Fibroblast of villous mesenchyme (primary cell): ENCODE data around the gene BRINP3. TPM values are rescaled to one million over a fixed set of nuclear protein-coding genes. Genes with fewer than 3 reads are reported as not detected.

Source experiments
- DNase-seq: peaks from one replicate; pipeline ENCODE4 v3.0.0-alpha.2; 2010; ENCODE audit warnings: low read depth
- H3K4me3 ChIP-seq: 2 replicates; pipeline ENCODE4 v1.5.1; 2011; ENCODE audit warnings: low read depth, mild to moderate bottlenecking, low read length
- CTCF ChIP-seq: IDR thresholded peaks from 2 replicates; pipeline ENCODE4 v1.5.1; 2012; ENCODE audit warnings: low read depth, mild to moderate bottlenecking, low read length; ENCODE audit not compliant: insufficient read depth
- total RNA-seq: library from RNA; depleted of rRNA; stranded (reverse); fragments of >200 nt; gene quantifications from 2 replicates; pipeline ENCODE4 v1.2.3, GENCODE V29; 2012

The BRINP3 gene
- total RNA-seq, 1 donor: not detected

GRCh38 chr1:190436615-190437014 is 41.0 kb downstream of the BRINP3 start:
- no peak for TF ChIP-seq CTCF
- DNase-seq: peak; percentile 8
- no peak overlapping the region for H3K4me3 ChIP-seq

- no peak overlapping the region for H3K4me3 ChIP-seq
- DNase-seq: no peak
- no peak for TF ChIP-seq CTCF
These were observed 47.7 kb downstream of the BRINP3 start for GRCh38 chr1:190429932-190430331.

- no peak overlapping the region for H3K4me3 ChIP-seq
- TF ChIP-seq CTCF: no peak
- DNase-seq: no peak
These were observed 48.5 kb downstream of the BRINP3 start for GRCh38 chr1:190429141-190429540.

GRCh38 chr1:190416239-190416638 is 61.4 kb downstream of the BRINP3 start:
- H3K4me3 ChIP-seq: no peak overlapping the region
- TF ChIP-seq CTCF: no peak
- no peak for DNase-seq

GRCh38 chr1:190413142-190413541 is 64.5 kb downstream of the BRINP3 start:
- no peak for DNase-seq
- no peak for TF ChIP-seq CTCF
- H3K4me3 ChIP-seq: no peak overlapping the region

GRCh38 chr1:190403402-190403801 is 74.3 kb downstream of the BRINP3 start:
- TF ChIP-seq CTCF: no peak
- no peak for DNase-seq
- no peak overlapping the region for H3K4me3 ChIP-seq

GRCh38 chr1:190399233-190399632 is 78.4 kb downstream of the BRINP3 start:
- no peak for TF ChIP-seq CTCF
- no peak overlapping the region for H3K4me3 ChIP-seq
- no peak for DNase-seq
